ENCODE measurements around the gene GUF1. TPM values are rescaled to one million over a fixed set of nuclear protein-coding genes. Genes with fewer than 3 reads are reported as not detected.

The GUF1 gene
- polyA plus RNA-seq, 3 donors = 6.2 to 11.3 (median 8.4) TPM

- Histone ChIP-seq H2AFZ (ENCODE audit: insufficient read depth, low read depth, low read length, poor library complexity, severe bottlenecking) (no peak overlapping the region), H3K9me3 (replicated peaks in 1 of 2; ENCODE audit: control insufficient read depth in 1 of 2, insufficient read depth in 1 of 2, low read length in 2 of 2) (no peaks in the 10 kb centered on the region), H3K4me3 (replicated peaks in 1 of 3; ENCODE audit: low read depth in 2 of 3, low read length in 3 of 3) (no peak overlapping the region), H3K79me2 (ENCODE audit: insufficient read depth, low read length) (no peaks in the 10 kb centered on the region), H3K4me2 (replicated peaks; ENCODE audit: extremely low read depth, low read length, poor library complexity, severe bottlenecking) (no peak overlapping the region), H3K27me3 (ENCODE audit: control insufficient read depth in 2 of 2, insufficient read depth in 2 of 2, low read length in 2 of 2) (no peaks in the 10 kb centered on the region), H3K36me3 (replicated peaks in 1 of 2; ENCODE audit: control insufficient read depth in 1 of 2, insufficient read depth in 2 of 2, low read length in 2 of 2) (no peaks in the 10 kb centered on the region), H4K20me1 (ENCODE audit: insufficient read depth, low read length) (no peaks in the 10 kb centered on the region), H3K9ac (ENCODE audit: insufficient read depth, low read length, poor library complexity, severe bottlenecking) (no peak overlapping the region), H3K27ac (ENCODE audit: low read depth in 1 of 2, low read length in 2 of 2) (no peak overlapping the region), H3K4me1 (ENCODE audit: control insufficient read depth in 1 of 2, insufficient read depth in 2 of 2, low read length in 2 of 2) (no peaks in the 10 kb centered on the region)
- H3K27me3 Mint-ChIP-seq (ENCODE audit: low read depth in 3 of 3) = peaks cover 0 to 3% (median 0%) of the 10 kb centered on the region in 3 donors
- TF ChIP-seq, protein P1, sequence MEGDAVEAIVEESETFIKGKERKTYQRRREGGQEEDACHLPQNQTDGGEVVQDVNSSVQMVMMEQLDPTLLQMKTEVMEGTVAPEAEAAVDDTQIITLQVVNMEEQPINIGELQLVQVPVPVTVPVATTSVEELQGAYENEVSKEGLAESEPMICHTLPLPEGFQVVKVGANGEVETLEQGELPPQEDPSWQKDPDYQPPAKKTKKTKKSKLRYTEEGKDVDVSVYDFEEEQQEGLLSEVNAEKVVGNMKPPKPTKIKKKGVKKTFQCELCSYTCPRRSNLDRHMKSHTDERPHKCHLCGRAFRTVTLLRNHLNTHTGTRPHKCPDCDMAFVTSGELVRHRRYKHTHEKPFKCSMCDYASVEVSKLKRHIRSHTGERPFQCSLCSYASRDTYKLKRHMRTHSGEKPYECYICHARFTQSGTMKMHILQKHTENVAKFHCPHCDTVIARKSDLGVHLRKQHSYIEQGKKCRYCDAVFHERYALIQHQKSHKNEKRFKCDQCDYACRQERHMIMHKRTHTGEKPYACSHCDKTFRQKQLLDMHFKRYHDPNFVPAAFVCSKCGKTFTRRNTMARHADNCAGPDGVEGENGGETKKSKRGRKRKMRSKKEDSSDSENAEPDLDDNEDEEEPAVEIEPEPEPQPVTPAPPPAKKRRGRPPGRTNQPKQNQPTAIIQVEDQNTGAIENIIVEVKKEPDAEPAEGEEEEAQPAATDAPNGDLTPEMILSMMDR (IDR thresholded peaks at IDR 0.05) = no peak
- no peaks in the 10 kb centered on the region for H3K36me3 Mint-ChIP-seq
- peaks cover 11% of the 10 kb centered on the region for H3K4me1 Mint-ChIP-seq
- intact Hi-C loops (cut with micrococcal nuclease) = no loop called here
- WGBS (ENCODE audit: insufficient coverage) = 92% methylated on average over 14 of the region's 20 CpGs
- H3K27ac Mint-ChIP-seq = no peak overlapping the region
- no peak overlapping the region for H3K4me3 Mint-ChIP-seq
- DNase-seq = no peak
- H3K9me3 Mint-ChIP-seq = peaks cover 0 to 4% (median 0%) of the 10 kb centered on the region in 7 donors
Observed at GRCh38 chr4:44663539-44664263, 14.5 kb upstream of the GUF1 start.

DNA sequence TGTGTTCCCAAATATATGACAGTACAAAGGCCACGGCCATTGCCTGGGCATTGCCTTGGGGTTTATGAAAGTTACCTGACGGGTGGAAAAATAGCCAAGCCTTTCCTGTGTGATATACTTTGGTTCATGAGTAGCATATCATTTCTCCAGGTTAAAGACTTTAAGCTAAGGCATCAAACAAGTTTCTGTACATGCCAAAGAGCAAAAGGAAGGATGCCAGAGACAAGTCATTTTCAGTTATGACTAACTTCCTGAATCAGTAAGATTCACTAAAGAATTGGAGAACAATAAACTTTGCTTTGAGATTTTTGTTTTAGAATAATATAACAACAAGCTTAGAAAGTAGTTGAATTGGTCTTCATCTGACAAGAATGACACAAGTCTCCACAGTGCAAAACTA, 9.7 kb upstream of the GUF1 start:
- Histone ChIP-seq H3K9ac (ENCODE audit: insufficient read depth, low read length, poor library complexity, severe bottlenecking) (no peak overlapping the region), H3K4me1 (ENCODE audit: control insufficient read depth in 1 of 2, insufficient read depth in 2 of 2, low read length in 2 of 2) (no peaks in the 10 kb centered on the region), H3K4me2 (replicated peaks; ENCODE audit: extremely low read depth, low read length, poor library complexity, severe bottlenecking) (no peak overlapping the region), H4K20me1 (ENCODE audit: insufficient read depth, low read length) (no peaks in the 10 kb centered on the region), H3K79me2 (ENCODE audit: insufficient read depth, low read length) (no peaks in the 10 kb centered on the region), H3K4me3 (replicated peaks in 1 of 3; ENCODE audit: low read depth in 2 of 3, low read length in 3 of 3) (no peak overlapping the region), H2AFZ (ENCODE audit: insufficient read depth, low read depth, low read length, poor library complexity, severe bottlenecking) (no peak overlapping the region), H3K27me3 (ENCODE audit: control insufficient read depth in 2 of 2, insufficient read depth in 2 of 2, low read length in 2 of 2) (no peaks in the 10 kb centered on the region), H3K27ac (ENCODE audit: low read depth in 1 of 2, low read length in 2 of 2) (no peak overlapping the region), H3K36me3 (replicated peaks in 1 of 2; ENCODE audit: control insufficient read depth in 1 of 2, insufficient read depth in 2 of 2, low read length in 2 of 2) (no peaks in the 10 kb centered on the region), H3K9me3 (replicated peaks in 1 of 2; ENCODE audit: control insufficient read depth in 1 of 2, insufficient read depth in 1 of 2, low read length in 2 of 2) (no peaks in the 10 kb centered on the region)
- H3K4me1 Mint-ChIP-seq = no peaks in the 10 kb centered on the region
- TF ChIP-seq, protein P1 (IDR thresholded peaks at IDR 0.05) = no peak
- intact Hi-C loops (cut with micrococcal nuclease) = no loop called here
- H3K36me3 Mint-ChIP-seq = no peaks in the 10 kb centered on the region
- no peaks in the 10 kb centered on the region for H3K9me3 Mint-ChIP-seq
- 100% methylated on average over 1 of the region's 2 CpGs for WGBS (ENCODE audit: insufficient coverage)
- no peak overlapping the region for H3K4me3 Mint-ChIP-seq
- peaks cover 0 to 11% (median 5%) of the 10 kb centered on the region in 3 donors for H3K27me3 Mint-ChIP-seq (ENCODE audit: low read depth in 3 of 3)
- no peak overlapping the region for H3K27ac Mint-ChIP-seq
- no peak for DNase-seq
